HCT116 (cell line): ENCODE results near the gene INPP5F. TPM values are rescaled to one million over a fixed set of nuclear protein-coding genes. Genes with fewer than 3 reads are reported as not detected.

Experiments used
- ATAC-seq: fragments of 200-7000 bp; cut with Tn5 transposase; 2 replicates; pipeline ENCODE4 v1.9.1; 2020; ENCODE audit warnings: mild to moderate bottlenecking, moderate library complexity
- BruUV-seq: library from RNA; stranded (reverse); fragments of 400-500 nt; replicated peaks from 2 replicates; lab custom pipeline; 2021; lab: Mats Ljungman, UMichigan
- CTCF ChIA-PET: fragments of 300-600 bp; sonication (Branson Sonifier 250); formaldehyde crosslinking; loops from one replicate; lab custom pipeline; 2021; ENCODE audit warnings: antibody characterized with exemption; lab: Charles Lee
- POLR2A ChIA-PET: fragments of 300-600, 350-600 bp; sonication (Branson Sonifier 250); formaldehyde crosslinking; loops from one replicate; lab custom pipeline; 2021; ENCODE audit warnings: antibody characterized with exemption; lab: Charles Lee
- RAD21 ChIA-PET, 2 experiments: fragments of 300-600 bp; sonication (Branson Sonifier 250); formaldehyde crosslinking; loops; one replicate each; lab custom pipeline; 2023; ENCODE audit warnings: low total read pairs in 2 of 2; ENCODE audit not compliant: uncharacterized antibody in 2 of 2, unreplicated experiment in 2 of 2, low non-redundant PET in 1 of 2; lab: Charles Lee
- DNase-seq: peaks from one replicate; pipeline ENCODE4 v3.0.0-alpha.2; 2010; ENCODE audit warnings: low read depth, low spot score
- H2AFZ ChIP-seq: fragments of 200-600 bp; shearing (Covaris generic), sonication (generic); 2 replicates; pipeline ENCODE4 v1.6.1; 2017; ENCODE audit warnings: low read depth, mixed run types, mixed read lengths, antibody characterized with exemption, low read length; ENCODE audit not compliant: poor library complexity, severe bottlenecking
- H3K27ac ChIP-seq: 2 replicates; pipeline ENCODE4 v1.5.1; 2012; ENCODE audit warnings: low read depth, low read length
- H3K27me3 ChIP-seq: fragments of 200-600 bp; sonication (generic); 2 replicates; pipeline ENCODE4 v1.6.1; 2016; ENCODE audit warnings: mixed run types, low read length, mixed read lengths; ENCODE audit not compliant: insufficient read depth
- H3K36me3 ChIP-seq, 2 experiments: fragments of 200-500 bp in 1 of 2; fragments of 200-600 bp in 1 of 2; sonication (Bioruptor generic) in 1 of 2; sonication (generic) in 1 of 2; 2 replicates each; pipeline versions ENCODE4 v1.5.1 to v1.6.1; 2014 to 2016; ENCODE audit warnings: low read length in 2 of 2, inconsistent platforms in 1 of 2, mixed read lengths in 1 of 2, mixed run types in 1 of 2; ENCODE audit not compliant: insufficient read depth in 2 of 2, control insufficient read depth in 1 of 2
- H3K4me1 ChIP-seq, 2 experiments: fragments of 200-600 bp in 1 of 2; sonication (generic) in 1 of 2; 2 replicates each; pipeline versions ENCODE4 v1.5.1 to v1.6.1; 2012 to 2017; ENCODE audit warnings: low read length in 2 of 2, inconsistent platforms in 1 of 2, mild to moderate bottlenecking in 1 of 2, mixed read lengths in 1 of 2, mixed run types in 1 of 2, moderate library complexity in 1 of 2; ENCODE audit not compliant: insufficient read depth in 2 of 2, control insufficient read depth in 1 of 2
- H3K4me2 ChIP-seq: fragments of 200-600 bp; sonication (generic); 2 replicates; pipeline ENCODE4 v1.6.1; 2017; ENCODE audit warnings: mixed run types, low read length, mixed read lengths
- H3K4me3 ChIP-seq, 2 experiments: fragments of 200-600 bp in 1 of 2; sonication (generic) in 1 of 2; replicated peaks in 1 of 2; 2 replicates each; pipeline ENCODE4 v1.5.1; 2011 to 2016; ENCODE audit warnings: low read length in 2 of 2, control low read depth in 1 of 2, low read depth in 1 of 2, mild to moderate bottlenecking in 1 of 2, mixed read lengths in 1 of 2, mixed run types in 1 of 2
- H3K79me2 ChIP-seq: fragments of 200-600 bp; sonication (generic); 2 replicates; pipeline ENCODE4 v1.6.1; 2017; ENCODE audit warnings: mild to moderate bottlenecking, mixed run types, low read length, moderate library complexity, mixed read lengths; ENCODE audit not compliant: insufficient read depth
- H3K9ac ChIP-seq: fragments of 200-600 bp; sonication (generic); 2 replicates; pipeline ENCODE4 v1.6.1; 2016; ENCODE audit warnings: low read length, mixed read lengths
- H3K9me2 ChIP-seq: fragments of 200-600 bp; sonication (generic), shearing (Covaris generic); 2 replicates; pipeline ENCODE4 v1.6.1; 2017; ENCODE audit warnings: mixed run types, mild to moderate bottlenecking, moderate library complexity; ENCODE audit not compliant: insufficient read depth
- H3K9me3 ChIP-seq, 2 experiments: fragments of 200-500 bp in 1 of 2; fragments of 200-600 bp in 1 of 2; sonication (Bioruptor generic) in 1 of 2; sonication (generic) in 1 of 2; 2 replicates each; pipeline ENCODE4 v1.6.1; 2014 to 2017; ENCODE audit warnings: low read length in 2 of 2, mixed read lengths in 2 of 2, inconsistent platforms in 1 of 2, low read depth in 1 of 2, mild to moderate bottlenecking in 1 of 2, mixed run types in 1 of 2, moderate library complexity in 1 of 2; ENCODE audit not compliant: control insufficient read depth in 1 of 2, insufficient read depth in 1 of 2
- H4K20me1 ChIP-seq: fragments of 200-600 bp; sonication (generic), shearing (Covaris generic); 2 replicates; pipeline ENCODE4 v1.6.1; 2017; ENCODE audit warnings: mixed run types, mild to moderate bottlenecking, moderate library complexity; ENCODE audit not compliant: insufficient read depth
- CBX3 ChIP-seq: IDR thresholded peaks from 2 replicates; pipeline ENCODE4 v1.6.1; 2012; ENCODE audit warnings: low read depth
- CEBPB ChIP-seq: IDR thresholded peaks from 2 replicates; pipeline ENCODE4 v1.6.1; 2012; ENCODE audit warnings: low read depth
- ELF1 ChIP-seq: IDR thresholded peaks from 2 replicates; pipeline ENCODE4 v1.6.1; 2012; ENCODE audit warnings: low read depth, borderline replicate concordance
- EZH2 ChIP-seq: fragments of 200-600 bp; sonication (generic); IDR thresholded peaks from 2 replicates; pipeline ENCODE4 v1.6.1; 2017; ENCODE audit warnings: antibody characterized with exemption, mixed run types
- EZH2phosphoT487 ChIP-seq: fragments of 200-600 bp; IDR thresholded peaks from 2 replicates; pipeline ENCODE4 v1.6.1; 2018; ENCODE audit warnings: antibody characterized with exemption, borderline replicate concordance
- JUND ChIP-seq: IDR thresholded peaks from 2 replicates; pipeline ENCODE4 v1.6.1; 2012
- MAX ChIP-seq: IDR thresholded peaks from 2 replicates; pipeline ENCODE4 v1.6.1; 2012
- POLR2A ChIP-seq: IDR thresholded peaks from 2 replicates; pipeline ENCODE4 v1.7.0; 2011; ENCODE audit warnings: borderline replicate concordance; ENCODE audit not compliant: insufficient read depth, insufficient read length; ENCODE audit errors: extremely low read depth
- POLR2AphosphoS5 ChIP-seq: IDR thresholded peaks from 2 replicates; pipeline ENCODE4 v1.6.1; 2011; ENCODE audit warnings: mild to moderate bottlenecking, low read depth, low read length, moderate library complexity
- RAD21 ChIP-seq: IDR thresholded peaks from 2 replicates; pipeline ENCODE4 v1.6.1; 2012; ENCODE audit warnings: low read depth, mild to moderate bottlenecking
- SIN3A ChIP-seq: IDR thresholded peaks from 2 replicates; pipeline ENCODE4 v1.6.1; 2012; ENCODE audit warnings: low read depth
- SP1 ChIP-seq: IDR thresholded peaks from 2 replicates; pipeline ENCODE4 v1.6.1; 2012; ENCODE audit warnings: low read depth
- SRF ChIP-seq: IDR thresholded peaks from 2 replicates; pipeline ENCODE4 v1.6.1; 2012; ENCODE audit warnings: low read depth
- TCF7L2 ChIP-seq: IDR thresholded peaks from 2 replicates; pipeline ENCODE4 v1.7.0; 2011; ENCODE audit warnings: borderline replicate concordance, inconsistent platforms; ENCODE audit not compliant: insufficient read depth, insufficient read length; ENCODE audit errors: extremely low read depth
- YY1 ChIP-seq: IDR thresholded peaks from 2 replicates; pipeline ENCODE4 v1.6.1; 2011; ENCODE audit warnings: low read length, low read depth, moderate library complexity, mild to moderate bottlenecking; ENCODE audit not compliant: insufficient replicate concordance; ENCODE audit errors: extremely low read depth
- ZNF274 ChIP-seq: fragments of 200-500 bp; sonication (Bioruptor generic); IDR thresholded peaks from 2 replicates; pipeline ENCODE4 v1.6.1; 2014; ENCODE audit warnings: mild to moderate bottlenecking, low read depth, low read length, inconsistent platforms
- intact Hi-C: fragments of 100-400 bp; cut with micrococcal nuclease; formaldehyde crosslinking; loops from 2 replicates; pipeline ENCODE4 v1.10.0; 2022
- total RNA-seq: library from RNA; stranded (reverse); gene quantifications from one replicate; pipeline ENCODE4 v1.2.1, GENCODE V29; 2021; ENCODE audit not compliant: unreplicated experiment
- TF ChIP-seq, protein P1 (sequence below): IDR thresholded peaks from 2 replicates; pipeline ENCODE4 v1.6.1; 2012; ENCODE audit warnings: low read depth
- TF ChIP-seq, protein P2 (sequence below), 3 experiments: fragments of 200-600 bp in 1 of 3; sonication (generic) in 1 of 3; IDR thresholded peaks in 2 of 3; conservative IDR thresholded peaks in 1 of 3; 2 replicates each; pipeline ENCODE4 v1.5.1; 2012 to 2017; ENCODE audit warnings: low read depth in 2 of 3, low read length in 2 of 3, antibody characterized with exemption in 1 of 3, borderline replicate concordance in 1 of 3, control low read depth in 1 of 3, mild to moderate bottlenecking in 1 of 3, mixed read lengths in 1 of 3, mixed run types in 1 of 3, moderate library complexity in 1 of 3; ENCODE audit not compliant: insufficient read depth in 1 of 3

INPP5F gene
- total RNA-seq, 1 experiment from 2014 or later: 21.6 TPM

DNA sequence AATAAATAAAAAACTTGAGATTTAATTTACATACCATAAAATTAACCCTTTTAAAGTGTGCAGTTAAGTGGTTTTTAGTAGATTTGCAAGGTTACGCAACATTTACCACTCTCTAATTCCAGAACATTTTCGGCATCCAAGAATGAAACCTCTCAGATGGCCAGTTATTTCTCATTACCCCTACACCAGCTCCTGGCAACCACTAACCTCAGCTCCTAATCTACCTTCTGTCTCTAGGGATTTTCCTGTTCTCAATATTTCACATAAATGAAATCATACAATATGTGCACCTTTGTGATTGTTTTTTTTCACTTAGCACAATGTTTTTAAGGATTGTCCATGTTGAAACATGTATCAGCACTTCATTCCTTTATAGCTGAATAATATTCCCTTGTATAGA lies 45.1 kb downstream of the INPP5F start:
- BruUV-seq: no TSS peak
- Histone ChIP-seq H3K4me2 (no peak overlapping the region), H3K4me1 (peaks cover 2 to 10% of the 10 kb centered on the region in 2 experiments; a peak in 2 of 4 replicates), H2AFZ (no peak overlapping the region), H3K9me3 (no peaks in the 10 kb centered on the region), H3K9me2 (no peaks in the 10 kb centered on the region), H3K79me2 (no peaks in the 10 kb centered on the region), H3K27ac (no peak overlapping the region), H3K27me3 (no peaks in the 10 kb centered on the region), H4K20me1 (no peaks in the 10 kb centered on the region), H3K4me3 (no peak overlapping the region), H3K9ac (no peak overlapping the region), H3K36me3 (no peaks in the 10 kb centered on the region)
- CTCF ChIA-PET: interaction anchor here (2.4 kb wide), 1 partner anchor 20 kb away, joined by 10 read pairs; no protein-coding TSS in a partner anchor
- intact Hi-C loops: no loop called here
- RAD21 ChIA-PET: no interaction called here
- TF ChIP-seq, protein P1, sequence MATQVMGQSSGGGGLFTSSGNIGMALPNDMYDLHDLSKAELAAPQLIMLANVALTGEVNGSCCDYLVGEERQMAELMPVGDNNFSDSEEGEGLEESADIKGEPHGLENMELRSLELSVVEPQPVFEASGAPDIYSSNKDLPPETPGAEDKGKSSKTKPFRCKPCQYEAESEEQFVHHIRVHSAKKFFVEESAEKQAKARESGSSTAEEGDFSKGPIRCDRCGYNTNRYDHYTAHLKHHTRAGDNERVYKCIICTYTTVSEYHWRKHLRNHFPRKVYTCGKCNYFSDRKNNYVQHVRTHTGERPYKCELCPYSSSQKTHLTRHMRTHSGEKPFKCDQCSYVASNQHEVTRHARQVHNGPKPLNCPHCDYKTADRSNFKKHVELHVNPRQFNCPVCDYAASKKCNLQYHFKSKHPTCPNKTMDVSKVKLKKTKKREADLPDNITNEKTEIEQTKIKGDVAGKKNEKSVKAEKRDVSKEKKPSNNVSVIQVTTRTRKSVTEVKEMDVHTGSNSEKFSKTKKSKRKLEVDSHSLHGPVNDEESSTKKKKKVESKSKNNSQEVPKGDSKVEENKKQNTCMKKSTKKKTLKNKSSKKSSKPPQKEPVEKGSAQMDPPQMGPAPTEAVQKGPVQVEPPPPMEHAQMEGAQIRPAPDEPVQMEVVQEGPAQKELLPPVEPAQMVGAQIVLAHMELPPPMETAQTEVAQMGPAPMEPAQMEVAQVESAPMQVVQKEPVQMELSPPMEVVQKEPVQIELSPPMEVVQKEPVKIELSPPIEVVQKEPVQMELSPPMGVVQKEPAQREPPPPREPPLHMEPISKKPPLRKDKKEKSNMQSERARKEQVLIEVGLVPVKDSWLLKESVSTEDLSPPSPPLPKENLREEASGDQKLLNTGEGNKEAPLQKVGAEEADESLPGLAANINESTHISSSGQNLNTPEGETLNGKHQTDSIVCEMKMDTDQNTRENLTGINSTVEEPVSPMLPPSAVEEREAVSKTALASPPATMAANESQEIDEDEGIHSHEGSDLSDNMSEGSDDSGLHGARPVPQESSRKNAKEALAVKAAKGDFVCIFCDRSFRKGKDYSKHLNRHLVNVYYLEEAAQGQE: no peak
- TF ChIP-seq TCF7L2 (no peak), POLR2AphosphoS5 (no peak), RAD21 (no peak), ELF1 (no peak), CEBPB (no peak), POLR2A (no peak), SIN3A (no peak), YY1 (no peak), EZH2 (no peak), JUND (no peak), MAX (no peak), EZH2phosphoT487 (no peak), SP1 (no peak), ZNF274 (no peak), SRF (no peak), CBX3 (no peak)
- TF ChIP-seq, protein P2, sequence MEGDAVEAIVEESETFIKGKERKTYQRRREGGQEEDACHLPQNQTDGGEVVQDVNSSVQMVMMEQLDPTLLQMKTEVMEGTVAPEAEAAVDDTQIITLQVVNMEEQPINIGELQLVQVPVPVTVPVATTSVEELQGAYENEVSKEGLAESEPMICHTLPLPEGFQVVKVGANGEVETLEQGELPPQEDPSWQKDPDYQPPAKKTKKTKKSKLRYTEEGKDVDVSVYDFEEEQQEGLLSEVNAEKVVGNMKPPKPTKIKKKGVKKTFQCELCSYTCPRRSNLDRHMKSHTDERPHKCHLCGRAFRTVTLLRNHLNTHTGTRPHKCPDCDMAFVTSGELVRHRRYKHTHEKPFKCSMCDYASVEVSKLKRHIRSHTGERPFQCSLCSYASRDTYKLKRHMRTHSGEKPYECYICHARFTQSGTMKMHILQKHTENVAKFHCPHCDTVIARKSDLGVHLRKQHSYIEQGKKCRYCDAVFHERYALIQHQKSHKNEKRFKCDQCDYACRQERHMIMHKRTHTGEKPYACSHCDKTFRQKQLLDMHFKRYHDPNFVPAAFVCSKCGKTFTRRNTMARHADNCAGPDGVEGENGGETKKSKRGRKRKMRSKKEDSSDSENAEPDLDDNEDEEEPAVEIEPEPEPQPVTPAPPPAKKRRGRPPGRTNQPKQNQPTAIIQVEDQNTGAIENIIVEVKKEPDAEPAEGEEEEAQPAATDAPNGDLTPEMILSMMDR (IDR thresholded peaks at IDR 0.05 in 2 of 3, conservative IDR thresholded peaks at IDR 0.05 in 1 of 3; ENCODE audit: borderline replicate concordance in 1 of 3, insufficient read depth in 1 of 3, low read depth in 2 of 3, low read length in 2 of 3): no peak
- DNase-seq: no peak
- POLR2A ChIA-PET: interaction anchor here (1.0 to 1.3 kb wide), 2 partner anchors 9 to 101 kb away, joined by 3 read pairs; partner anchors contain the start of gene MCMBP
- ATAC-seq: no peak
